HEK293 (cell line): ENCODE data around the gene LGALS4.

ENCODE experiments used
- BCL11B ChIP-seq: fragments of 450-650 bp; formaldehyde crosslinking; IDR thresholded peaks from 2 replicates; pipeline ENCODE4 v1.5.1; 2016; ENCODE audit warnings: low read depth, missing biosample characterization, missing genetic modification characterization
- EGR2 ChIP-seq: fragments of 450-650 bp; formaldehyde crosslinking; IDR thresholded peaks from 2 replicates; pipeline ENCODE4 v1.5.1; 2016; ENCODE audit warnings: low read depth, missing biosample characterization, missing genetic modification characterization
- HOXD13 ChIP-seq: sonication (generic); formaldehyde crosslinking; IDR thresholded peaks from 2 replicates; pipeline ENCODE4 v1.8.0; 2022; ENCODE audit warnings: missing genetic modification reagents, borderline replicate concordance
- KLF1 ChIP-seq: fragments of 450-650 bp; formaldehyde crosslinking; IDR thresholded peaks from 2 replicates; pipeline ENCODE4 v1.5.1; 2016; ENCODE audit warnings: missing biosample characterization, missing genetic modification characterization
- KLF10 ChIP-seq: fragments of 450-650 bp; IDR thresholded peaks from 2 replicates; pipeline ENCODE4 v1.5.1; 2018; ENCODE audit warnings: missing biosample characterization, mild to moderate bottlenecking, missing genetic modification characterization
- OVOL3 ChIP-seq: fragments of 450-650 bp; formaldehyde crosslinking; IDR thresholded peaks from 2 replicates; pipeline ENCODE4 v1.5.1; 2016; ENCODE audit warnings: missing biosample characterization, missing genetic modification characterization
- ZBTB7A ChIP-seq: fragments of 450-650 bp; formaldehyde crosslinking; IDR thresholded peaks from 2 replicates; pipeline ENCODE4 v1.5.1; 2016; ENCODE audit warnings: low read depth, missing biosample characterization, missing genetic modification characterization
- ZIC2 ChIP-seq: fragments of 450-650 bp; formaldehyde crosslinking; IDR thresholded peaks from 2 replicates; pipeline ENCODE4 v1.5.1; 2016; ENCODE audit warnings: missing biosample characterization, missing genetic modification characterization
- ZNF132 ChIP-seq: fragments of 450-650 bp; formaldehyde crosslinking; IDR thresholded peaks from 2 replicates; pipeline ENCODE4 v1.5.1; 2017; ENCODE audit warnings: missing biosample characterization, missing genetic modification characterization, borderline replicate concordance
- ZNF138 ChIP-seq: fragments of 450-650 bp; formaldehyde crosslinking; IDR thresholded peaks from 2 replicates; pipeline ENCODE4 v1.5.1; 2016; ENCODE audit warnings: missing biosample characterization, missing genetic modification characterization, borderline replicate concordance
- ZNF211 ChIP-seq: fragments of 450-650 bp; formaldehyde crosslinking; IDR thresholded peaks from 2 replicates; pipeline ENCODE4 v1.5.1; 2016; ENCODE audit warnings: low read depth, missing biosample characterization, missing genetic modification characterization
- ZNF214 ChIP-seq: fragments of 450-650 bp; formaldehyde crosslinking; IDR thresholded peaks from 2 replicates; pipeline ENCODE4 v1.5.1; 2017; ENCODE audit warnings: missing biosample characterization, mild to moderate bottlenecking, missing genetic modification characterization, borderline replicate concordance
- ZNF221 ChIP-seq: fragments of 450-650 bp; formaldehyde crosslinking; IDR thresholded peaks from 2 replicates; pipeline ENCODE4 v1.5.1; 2017; ENCODE audit warnings: missing biosample characterization, missing genetic modification characterization, borderline replicate concordance
- ZNF223 ChIP-seq: fragments of 450-650 bp; formaldehyde crosslinking; IDR thresholded peaks from 2 replicates; pipeline ENCODE4 v1.5.1; 2016; ENCODE audit warnings: missing biosample characterization, missing genetic modification characterization
- ZNF23 ChIP-seq: fragments of 450-650 bp; formaldehyde crosslinking; IDR thresholded peaks from 2 replicates; pipeline ENCODE4 v1.5.1; 2016; ENCODE audit warnings: missing biosample characterization, missing genetic modification characterization, borderline replicate concordance
- ZNF354C ChIP-seq: fragments of 450-650 bp; formaldehyde crosslinking; IDR thresholded peaks from 2 replicates; pipeline ENCODE4 v1.5.1; 2016; ENCODE audit warnings: missing biosample characterization, missing genetic modification characterization, low read depth, borderline replicate concordance
- ZNF404 ChIP-seq: fragments of 450-650 bp; formaldehyde crosslinking; IDR thresholded peaks from 2 replicates; pipeline ENCODE4 v1.5.1; 2017; ENCODE audit warnings: missing biosample characterization, missing genetic modification characterization
- ZNF670 ChIP-seq: fragments of 450-650 bp; formaldehyde crosslinking; IDR thresholded peaks from 2 replicates; pipeline ENCODE4 v1.5.1; 2016; ENCODE audit warnings: missing biosample characterization, missing genetic modification characterization, low read depth
- ZNF777 ChIP-seq: fragments of 450-650 bp; formaldehyde crosslinking; IDR thresholded peaks from 2 replicates; pipeline ENCODE4 v1.5.1; 2017; ENCODE audit warnings: missing biosample characterization, missing genetic modification characterization, borderline replicate concordance
- ZNF830 ChIP-seq: fragments of 450-650 bp; IDR thresholded peaks from 2 replicates; pipeline ENCODE4 v1.5.0; 2018; ENCODE audit warnings: missing biosample characterization, missing genetic modification characterization, low read depth, mild to moderate bottlenecking, moderate library complexity
- TF ChIP-seq, protein P1 (sequence below): fragments of 450-650 bp; formaldehyde crosslinking; conservative IDR thresholded peaks from 2 replicates; pipeline ENCODE4 v1.5.1; 2016; ENCODE audit warnings: low read depth, missing biosample characterization, missing genetic modification characterization
- TF ChIP-seq, protein P2 (sequence below): fragments of 450-650 bp; formaldehyde crosslinking; IDR thresholded peaks from 2 replicates; pipeline ENCODE4 v1.5.1; 2017; ENCODE audit warnings: missing biosample characterization, missing genetic modification characterization
- TF ChIP-seq, protein P3 (sequence below): fragments of 450-650 bp; formaldehyde crosslinking; IDR thresholded peaks from 2 replicates; pipeline ENCODE4 v1.5.1; 2016; ENCODE audit warnings: missing biosample characterization, missing genetic modification characterization
- TF ChIP-seq, protein P4 (sequence below): fragments of 450-650 bp; formaldehyde crosslinking; IDR thresholded peaks from 2 replicates; pipeline ENCODE4 v1.5.1; 2017; ENCODE audit warnings: missing biosample characterization, missing genetic modification characterization
- TF ChIP-seq, protein P5 (sequence below): fragments of 450-650 bp; formaldehyde crosslinking; IDR thresholded peaks from 2 replicates; pipeline ENCODE4 v1.5.1; 2016; ENCODE audit warnings: missing biosample characterization, missing genetic modification characterization
- TF ChIP-seq, protein P6 (sequence below): fragments of 450-650 bp; formaldehyde crosslinking; IDR thresholded peaks from 2 replicates; pipeline ENCODE4 v1.5.1; 2017; ENCODE audit warnings: missing biosample characterization, missing genetic modification characterization

Gene LGALS4

DNA sequence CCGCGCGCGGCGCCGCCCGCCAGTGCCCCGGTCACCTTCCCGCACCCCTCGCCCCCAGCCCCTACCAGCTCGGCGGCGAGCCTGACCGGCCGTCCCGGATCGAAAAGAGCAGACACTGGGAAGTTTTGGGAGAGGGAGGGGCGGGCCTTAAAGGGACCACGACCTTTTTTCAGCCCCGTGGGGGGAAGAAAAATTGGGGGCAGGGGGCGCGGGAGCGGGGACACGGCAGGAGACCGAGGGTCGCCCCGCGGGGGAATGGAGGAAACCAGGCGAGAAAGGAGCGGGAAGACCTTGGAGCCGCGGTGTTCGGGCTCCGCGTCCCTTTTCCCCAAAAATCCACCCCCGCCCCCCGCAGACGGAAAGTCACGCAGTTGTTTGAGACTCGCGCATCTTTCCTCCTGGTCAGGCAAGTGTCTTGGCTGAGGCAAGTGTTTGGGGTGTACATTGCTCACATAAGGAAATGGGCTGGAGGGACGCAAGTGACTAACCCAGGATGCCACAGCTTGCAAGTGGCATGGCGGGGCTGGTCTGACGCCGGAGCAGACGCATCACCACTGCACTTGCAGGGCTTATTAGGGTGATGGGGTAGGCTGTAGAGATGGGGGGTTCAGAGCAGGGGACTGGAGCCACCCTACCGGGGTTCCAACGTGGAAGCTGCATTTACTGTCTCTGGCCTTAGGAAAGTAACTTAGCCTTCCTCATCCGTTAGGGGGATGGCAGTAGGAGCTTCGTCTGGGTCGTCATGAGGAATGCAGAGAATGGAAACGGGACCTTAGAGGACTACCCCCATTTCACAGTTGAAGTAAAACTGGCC is 39.7 kb upstream of the LGALS4 start (continued):
- TF ChIP-seq, protein P1, sequence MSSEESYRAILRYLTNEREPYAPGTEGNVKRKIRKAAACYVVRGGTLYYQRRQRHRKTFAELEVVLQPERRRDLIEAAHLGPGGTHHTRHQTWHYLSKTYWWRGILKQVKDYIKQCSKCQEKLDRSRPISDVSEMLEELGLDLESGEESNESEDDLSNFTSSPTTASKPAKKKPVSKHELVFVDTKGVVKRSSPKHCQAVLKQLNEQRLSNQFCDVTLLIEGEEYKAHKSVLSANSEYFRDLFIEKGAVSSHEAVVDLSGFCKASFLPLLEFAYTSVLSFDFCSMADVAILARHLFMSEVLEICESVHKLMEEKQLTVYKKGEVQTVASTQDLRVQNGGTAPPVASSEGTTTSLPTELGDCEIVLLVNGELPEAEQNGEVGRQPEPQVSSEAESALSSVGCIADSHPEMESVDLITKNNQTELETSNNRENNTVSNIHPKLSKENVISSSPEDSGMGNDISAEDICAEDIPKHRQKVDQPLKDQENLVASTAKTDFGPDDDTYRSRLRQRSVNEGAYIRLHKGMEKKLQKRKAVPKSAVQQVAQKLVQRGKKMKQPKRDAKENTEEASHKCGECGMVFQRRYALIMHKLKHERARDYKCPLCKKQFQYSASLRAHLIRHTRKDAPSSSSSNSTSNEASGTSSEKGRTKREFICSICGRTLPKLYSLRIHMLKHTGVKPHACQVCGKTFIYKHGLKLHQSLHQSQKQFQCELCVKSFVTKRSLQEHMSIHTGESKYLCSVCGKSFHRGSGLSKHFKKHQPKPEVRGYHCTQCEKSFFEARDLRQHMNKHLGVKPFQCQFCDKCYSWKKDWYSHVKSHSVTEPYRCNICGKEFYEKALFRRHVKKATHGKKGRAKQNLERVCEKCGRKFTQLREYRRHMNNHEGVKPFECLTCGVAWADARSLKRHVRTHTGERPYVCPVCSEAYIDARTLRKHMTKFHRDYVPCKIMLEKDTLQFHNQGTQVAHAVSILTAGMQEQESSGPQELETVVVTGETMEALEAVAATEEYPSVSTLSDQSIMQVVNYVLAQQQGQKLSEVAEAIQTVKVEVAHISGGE: 0 out of 2 replicates have a peak, but pooled peaks have one; percentile 26
- peak; percentile 37; the same call in 1 of the 2 replicates for TF ChIP-seq ZNF777
- no peak for TF ChIP-seq ZNF214 (tag by site-specific recombination)
- TF ChIP-seq, protein P2, sequence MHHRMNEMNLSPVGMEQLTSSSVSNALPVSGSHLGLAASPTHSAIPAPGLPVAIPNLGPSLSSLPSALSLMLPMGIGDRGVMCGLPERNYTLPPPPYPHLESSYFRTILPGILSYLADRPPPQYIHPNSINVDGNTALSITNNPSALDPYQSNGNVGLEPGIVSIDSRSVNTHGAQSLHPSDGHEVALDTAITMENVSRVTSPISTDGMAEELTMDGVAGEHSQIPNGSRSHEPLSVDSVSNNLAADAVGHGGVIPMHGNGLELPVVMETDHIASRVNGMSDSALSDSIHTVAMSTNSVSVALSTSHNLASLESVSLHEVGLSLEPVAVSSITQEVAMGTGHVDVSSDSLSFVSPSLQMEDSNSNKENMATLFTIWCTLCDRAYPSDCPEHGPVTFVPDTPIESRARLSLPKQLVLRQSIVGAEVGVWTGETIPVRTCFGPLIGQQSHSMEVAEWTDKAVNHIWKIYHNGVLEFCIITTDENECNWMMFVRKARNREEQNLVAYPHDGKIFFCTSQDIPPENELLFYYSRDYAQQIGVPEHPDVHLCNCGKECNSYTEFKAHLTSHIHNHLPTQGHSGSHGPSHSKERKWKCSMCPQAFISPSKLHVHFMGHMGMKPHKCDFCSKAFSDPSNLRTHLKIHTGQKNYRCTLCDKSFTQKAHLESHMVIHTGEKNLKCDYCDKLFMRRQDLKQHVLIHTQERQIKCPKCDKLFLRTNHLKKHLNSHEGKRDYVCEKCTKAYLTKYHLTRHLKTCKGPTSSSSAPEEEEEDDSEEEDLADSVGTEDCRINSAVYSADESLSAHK (tag by site-specific recombination): peak; percentile 7; the same call in 1 of the 2 replicates
- no peak for TF ChIP-seq EGR2 (tag by site-specific recombination)
- TF ChIP-seq KLF1: 0 out of 2 replicates have a peak, but pooled peaks have one; percentile 12
- TF ChIP-seq ZNF138 (tag by site-specific recombination): no peak
- TF ChIP-seq, protein P3, sequence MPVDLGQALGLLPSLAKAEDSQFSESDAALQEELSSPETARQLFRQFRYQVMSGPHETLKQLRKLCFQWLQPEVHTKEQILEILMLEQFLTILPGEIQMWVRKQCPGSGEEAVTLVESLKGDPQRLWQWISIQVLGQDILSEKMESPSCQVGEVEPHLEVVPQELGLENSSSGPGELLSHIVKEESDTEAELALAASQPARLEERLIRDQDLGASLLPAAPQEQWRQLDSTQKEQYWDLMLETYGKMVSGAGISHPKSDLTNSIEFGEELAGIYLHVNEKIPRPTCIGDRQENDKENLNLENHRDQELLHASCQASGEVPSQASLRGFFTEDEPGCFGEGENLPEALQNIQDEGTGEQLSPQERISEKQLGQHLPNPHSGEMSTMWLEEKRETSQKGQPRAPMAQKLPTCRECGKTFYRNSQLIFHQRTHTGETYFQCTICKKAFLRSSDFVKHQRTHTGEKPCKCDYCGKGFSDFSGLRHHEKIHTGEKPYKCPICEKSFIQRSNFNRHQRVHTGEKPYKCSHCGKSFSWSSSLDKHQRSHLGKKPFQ (tag by site-specific recombination): no peak
- TF ChIP-seq, protein P4, sequence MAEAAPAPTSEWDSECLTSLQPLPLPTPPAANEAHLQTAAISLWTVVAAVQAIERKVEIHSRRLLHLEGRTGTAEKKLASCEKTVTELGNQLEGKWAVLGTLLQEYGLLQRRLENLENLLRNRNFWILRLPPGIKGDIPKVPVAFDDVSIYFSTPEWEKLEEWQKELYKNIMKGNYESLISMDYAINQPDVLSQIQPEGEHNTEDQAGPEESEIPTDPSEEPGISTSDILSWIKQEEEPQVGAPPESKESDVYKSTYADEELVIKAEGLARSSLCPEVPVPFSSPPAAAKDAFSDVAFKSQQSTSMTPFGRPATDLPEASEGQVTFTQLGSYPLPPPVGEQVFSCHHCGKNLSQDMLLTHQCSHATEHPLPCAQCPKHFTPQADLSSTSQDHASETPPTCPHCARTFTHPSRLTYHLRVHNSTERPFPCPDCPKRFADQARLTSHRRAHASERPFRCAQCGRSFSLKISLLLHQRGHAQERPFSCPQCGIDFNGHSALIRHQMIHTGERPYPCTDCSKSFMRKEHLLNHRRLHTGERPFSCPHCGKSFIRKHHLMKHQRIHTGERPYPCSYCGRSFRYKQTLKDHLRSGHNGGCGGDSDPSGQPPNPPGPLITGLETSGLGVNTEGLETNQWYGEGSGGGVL (tag by site-specific recombination): peak; percentile 8; the same call in 1 of the 2 replicates
- no peak for TF ChIP-seq ZNF221 (tag by site-specific recombination)
- no peak for TF ChIP-seq ZNF354C (tag by site-specific recombination)
- no peak for TF ChIP-seq ZNF830
- TF ChIP-seq ZNF223: no peak
- TF ChIP-seq, protein P5, sequence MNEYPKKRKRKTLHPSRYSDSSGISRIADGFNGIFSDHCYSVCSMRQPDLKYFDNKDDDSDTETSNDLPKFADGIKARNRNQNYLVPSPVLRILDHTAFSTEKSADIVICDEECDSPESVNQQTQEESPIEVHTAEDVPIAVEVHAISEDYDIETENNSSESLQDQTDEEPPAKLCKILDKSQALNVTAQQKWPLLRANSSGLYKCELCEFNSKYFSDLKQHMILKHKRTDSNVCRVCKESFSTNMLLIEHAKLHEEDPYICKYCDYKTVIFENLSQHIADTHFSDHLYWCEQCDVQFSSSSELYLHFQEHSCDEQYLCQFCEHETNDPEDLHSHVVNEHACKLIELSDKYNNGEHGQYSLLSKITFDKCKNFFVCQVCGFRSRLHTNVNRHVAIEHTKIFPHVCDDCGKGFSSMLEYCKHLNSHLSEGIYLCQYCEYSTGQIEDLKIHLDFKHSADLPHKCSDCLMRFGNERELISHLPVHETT (tag by site-specific recombination): no peak
- no peak for TF ChIP-seq OVOL3 (tag by site-specific recombination)
- no peak for TF ChIP-seq ZIC2 (tag by site-specific recombination)
- TF ChIP-seq ZNF132: no peak
- 0 out of 2 replicates have a peak, but pooled peaks have one; percentile 82 for TF ChIP-seq ZBTB7A
- 0 out of 2 replicates have a peak, but pooled peaks have one; percentile 25 for TF ChIP-seq BCL11B (tag by site-specific recombination)
- TF ChIP-seq, protein P6, sequence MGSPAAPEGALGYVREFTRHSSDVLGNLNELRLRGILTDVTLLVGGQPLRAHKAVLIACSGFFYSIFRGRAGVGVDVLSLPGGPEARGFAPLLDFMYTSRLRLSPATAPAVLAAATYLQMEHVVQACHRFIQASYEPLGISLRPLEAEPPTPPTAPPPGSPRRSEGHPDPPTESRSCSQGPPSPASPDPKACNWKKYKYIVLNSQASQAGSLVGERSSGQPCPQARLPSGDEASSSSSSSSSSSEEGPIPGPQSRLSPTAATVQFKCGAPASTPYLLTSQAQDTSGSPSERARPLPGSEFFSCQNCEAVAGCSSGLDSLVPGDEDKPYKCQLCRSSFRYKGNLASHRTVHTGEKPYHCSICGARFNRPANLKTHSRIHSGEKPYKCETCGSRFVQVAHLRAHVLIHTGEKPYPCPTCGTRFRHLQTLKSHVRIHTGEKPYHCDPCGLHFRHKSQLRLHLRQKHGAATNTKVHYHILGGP (tag by site-specific recombination): no peak
- no peak for TF ChIP-seq HOXD13 (CRISPR knock-in tag)
- TF ChIP-seq ZNF23 (tag by site-specific recombination): no peak
- TF ChIP-seq ZNF404 (tag by site-specific recombination): no peak
- TF ChIP-seq ZNF670 (tag by site-specific recombination): no peak
- TF ChIP-seq KLF10 (tag by site-specific recombination): no peak
- no peak for TF ChIP-seq ZNF211 (tag by site-specific recombination)
